ENCODE data around the gene DNLZ.

GRCh38 chr9:136370037-136370436 is 6.5 kb upstream of the DNLZ start:
- TF ChIP-seq TAF1 (IDR thresholded peaks at IDR 0.05; ENCODE audit: low read depth) (no peak), CTCF (IDR thresholded peaks at IDR 0.05; ENCODE audit: poor library complexity, severe bottlenecking) (no peak)

Data from neural cell (in vitro differentiated cells).